ENCODE data around the gene SLC16A13. TPM values are rescaled to one million over a fixed set of nuclear protein-coding genes. Genes with fewer than 3 reads are reported as not detected.

The SLC16A13 gene
- total and polyA plus RNA-seq, 2 of the 4 experiments (the other 2 are of a cell fraction), result 0.18 to 2.3 TPM

- no peak overlapping the region for H3K4me2 ChIP-seq (ENCODE audit: low read depth, low read length)
Measured at GRCh38 chr17:7020894-7021664, 14.7 kb upstream of the SLC16A13 start.

More at GRCh38 chr17:7020894-7021664, 14.7 kb upstream of the SLC16A13 start:
- H3K9me3 ChIP-seq (ENCODE audit: control insufficient read depth, insufficient read depth, low read length), result no peaks in the 10 kb centered on the region
- H2AFZ ChIP-seq (replicated peaks; ENCODE audit: low read length, poor library complexity), result peak overlapping the region; percentile 95
- H2BK5ac ChIP-seq (ENCODE audit: low read depth, low read length, poor library complexity, severe bottlenecking), result no peak overlapping the region
- no peak overlapping the region for H3K4ac ChIP-seq (ENCODE audit: low read depth, low read length)
- peak overlapping the region in 1 of 2 experiments; percentile 40; a peak in 1 of 4 replicates for H4K8ac ChIP-seq (ENCODE audit: low read depth in 2 of 2, low read length in 2 of 2)
- peaks cover 0 to 4% of the 10 kb centered on the region in 2 experiments; a peak in 2 of 4 replicates for H3K79me1 ChIP-seq (ENCODE audit: low read depth in 1 of 2, low read length in 2 of 2)
- no peak overlapping the region for H3K56ac ChIP-seq (ENCODE audit: extremely low read depth, insufficient read depth, low read length)
- BruUV-seq (replicated peaks), result no TSS peak
- ChIA-PET POLR2A (ENCODE audit: unreplicated experiment) (interaction anchor here (0.6 kb wide), 1 partner anchor 11 kb away, joined by 4 read pairs; no protein-coding TSS in a partner anchor), CTCF (interaction anchor here (0.6 to 1.6 kb wide), 5 partner anchors 11 to 397 kb away, joined by 3 to 13 read pairs (median 4); no protein-coding TSS in a partner anchor)
- no peak for DNase-seq
- no peak overlapping the region for H3K14ac ChIP-seq (replicated peaks; ENCODE audit: low read depth, low read length)
- H3K4me1 ChIP-seq (ENCODE audit: control insufficient read depth, insufficient read depth, low read length), result peaks cover 4% of the 10 kb centered on the region; the same call in 1 of the 2 replicates
- dilution Hi-C loops (cut with HindIII; ENCODE audit: low sequenced_read_pairs, unreplicated experiment), result no loop called here
- no peaks in the 10 kb centered on the region; the same call in 1 of the 2 replicates for H3K9me1 ChIP-seq (ENCODE audit: insufficient read depth, low read length)
- H3K23ac ChIP-seq (ENCODE audit: low read depth, low read length), result no peak overlapping the region
- no peak overlapping the region for H3K4me3 ChIP-seq (ENCODE audit: insufficient read depth, low read depth, low read length)
- 90% methylated on average over 2 of the region's 11 CpGs; no CpG with 5 or more reads in 1 of the 2 experiments for WGBS, 2 experiments (ENCODE audit: extremely low coverage in 2 of 2, insufficient read length in 1 of 2)
- H2BK20ac ChIP-seq (ENCODE audit: low read depth, low read length), result no peak overlapping the region
- H2BK120ac ChIP-seq (ENCODE audit: low read depth, low read length), result no peak overlapping the region
- H3K27ac ChIP-seq (ENCODE audit: insufficient read depth, low read length), result no peak overlapping the region
- no peaks in the 10 kb centered on the region for H4K20me1 ChIP-seq (ENCODE audit: insufficient read depth, low read length)
- no peak overlapping the region for H2BK15ac ChIP-seq (ENCODE audit: low read depth, low read length)
- H4K91ac ChIP-seq (ENCODE audit: insufficient read depth, low read depth, low read length), result no peak overlapping the region
- intact Hi-C loops (cut with micrococcal nuclease), result loop anchor here (5.0 kb wide), 1 partner anchor 179 kb away; no protein-coding TSS in a partner anchor
- no peaks in the 10 kb centered on the region for H3K36me3 ChIP-seq (ENCODE audit: control insufficient read depth, insufficient read depth, low read length)
- in situ Hi-C loops (cut with MboI; ENCODE audit: low sequenced_read_pairs), result no loop called here
- no peak overlapping the region; the same call in 1 of the 2 replicates for H2AK5ac ChIP-seq (ENCODE audit: low read depth, low read length)
- no peak overlapping the region for H3K9ac ChIP-seq (ENCODE audit: low read depth, low read length)
- TF ChIP-seq MAFK (IDR thresholded peaks at IDR 0.05; ENCODE audit: low read depth, low read length), result no peak
- TF ChIP-seq RAD21 (IDR thresholded peaks at IDR 0.05; ENCODE audit: low read length), result no peak
- ATAC-seq (ENCODE audit: low read depth), result no peak
- no peak overlapping the region for H3K18ac ChIP-seq (ENCODE audit: low read depth, low read length)
- no peak overlapping the region for H2AK9ac ChIP-seq (replicated peaks; ENCODE audit: low read depth, low read length, poor library complexity)
- no peak overlapping the region for H4K5ac ChIP-seq (ENCODE audit: low read depth, low read length)
- H3K27me3 ChIP-seq (ENCODE audit: control insufficient read depth, insufficient read depth, low read length), result peaks cover 10% of the 10 kb centered on the region; the same call in 1 of the 2 replicates
